Activated CD4-positive, alpha-beta T cell treated with anti-CD3 and anti-CD28 coated beads for 24 hours (primary cell): Measurements from ENCODE around the gene FGR.
A peak's percentile ranks its signal among the peaks of the same experiment; 100 is the strongest.

Experiments
- DNase-seq, 2 donors: peaks; one replicate each; pipeline ENCODE4 v3.0.0-alpha.2; 2020; ENCODE audit warnings: low read depth in 2 of 2

The FGR gene

DNA sequence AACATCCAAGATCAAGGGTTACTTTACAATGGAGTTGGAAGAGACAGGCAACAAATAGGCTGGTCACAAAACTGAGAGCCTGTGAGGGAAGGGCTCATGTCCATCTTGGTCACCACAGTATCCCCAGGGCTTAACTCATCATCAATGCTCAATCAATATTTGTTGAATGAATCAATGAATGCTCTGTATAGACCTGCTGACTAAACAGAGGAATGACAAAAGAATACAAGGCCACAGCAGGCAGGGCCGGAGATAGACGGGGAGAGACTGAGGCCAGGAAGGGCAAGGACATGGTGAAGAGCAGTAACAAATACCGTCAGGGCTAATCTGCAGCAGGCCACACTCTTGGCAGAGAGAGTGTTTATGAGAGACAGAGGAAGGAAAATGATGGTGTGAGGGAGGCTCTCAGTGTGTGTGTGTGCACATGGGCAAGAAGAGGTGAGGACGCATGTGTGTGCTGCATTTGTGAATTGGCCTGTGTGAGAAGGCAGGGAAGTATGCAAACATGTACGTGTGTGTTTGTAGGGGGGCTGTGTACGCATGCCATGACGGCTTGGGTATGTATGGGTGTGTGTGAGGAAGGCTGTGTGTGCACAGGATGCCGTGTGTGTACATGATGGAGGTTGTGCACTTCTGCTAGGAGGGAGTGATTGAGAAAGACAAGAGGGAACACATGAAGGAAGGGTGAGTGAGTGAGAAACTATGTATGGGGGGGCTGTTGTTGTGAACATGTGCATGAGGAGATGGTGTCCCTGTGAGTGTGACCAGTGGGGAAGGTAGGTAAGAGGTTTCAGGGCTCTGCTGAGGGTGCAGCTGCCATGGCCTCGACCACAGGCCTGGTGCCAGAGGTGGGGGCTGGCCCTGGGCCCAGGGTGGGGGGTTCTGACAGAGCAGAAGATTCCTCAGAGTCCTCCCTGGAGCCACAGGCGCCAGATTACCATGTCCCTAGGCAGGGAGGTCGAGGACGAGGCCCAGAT lies 46.4 kb downstream of the FGR start:
- no peak for DNase-seq

DNA sequence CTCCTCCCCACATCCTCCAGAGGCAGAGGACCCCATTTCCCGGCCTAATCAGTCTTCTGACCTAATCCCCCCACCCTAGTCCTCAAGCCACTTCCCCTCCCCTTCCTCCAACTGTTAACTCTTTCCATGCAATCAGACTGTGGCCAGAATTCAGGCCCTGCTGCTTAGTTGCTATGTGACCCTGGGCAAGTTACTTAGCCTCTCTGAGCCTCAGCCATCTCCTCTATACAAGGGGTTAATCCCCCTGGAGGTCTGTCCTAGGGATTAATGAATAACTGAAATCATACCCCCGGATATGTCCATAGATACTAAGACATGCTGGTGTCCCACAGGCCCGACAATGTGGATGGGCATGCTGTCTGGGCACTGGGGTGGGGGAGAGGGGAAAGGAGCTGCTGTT lies 49.3 kb downstream of the FGR start:
- DNase-seq = no peak

DNA sequence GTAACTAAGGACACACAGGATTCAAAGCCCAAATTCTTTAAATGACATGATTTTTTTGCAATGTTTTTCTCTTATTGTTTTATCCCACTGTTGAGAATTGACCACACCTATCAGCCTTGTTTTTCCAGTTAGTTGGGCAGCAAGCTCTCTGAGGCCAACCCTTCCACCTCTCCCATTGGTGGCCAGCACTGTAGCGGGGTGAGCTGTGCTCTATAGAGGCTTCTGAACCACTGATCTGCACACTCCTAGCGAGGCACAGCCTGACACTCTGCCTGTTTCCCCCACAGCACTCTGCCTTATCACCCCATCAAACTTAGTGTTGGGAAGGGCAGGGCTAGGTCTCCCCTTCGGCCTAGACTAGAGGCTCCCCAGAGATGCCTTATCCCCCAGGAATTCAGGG lies 50.5 kb downstream of the FGR start:
- no peak for DNase-seq

DNA sequence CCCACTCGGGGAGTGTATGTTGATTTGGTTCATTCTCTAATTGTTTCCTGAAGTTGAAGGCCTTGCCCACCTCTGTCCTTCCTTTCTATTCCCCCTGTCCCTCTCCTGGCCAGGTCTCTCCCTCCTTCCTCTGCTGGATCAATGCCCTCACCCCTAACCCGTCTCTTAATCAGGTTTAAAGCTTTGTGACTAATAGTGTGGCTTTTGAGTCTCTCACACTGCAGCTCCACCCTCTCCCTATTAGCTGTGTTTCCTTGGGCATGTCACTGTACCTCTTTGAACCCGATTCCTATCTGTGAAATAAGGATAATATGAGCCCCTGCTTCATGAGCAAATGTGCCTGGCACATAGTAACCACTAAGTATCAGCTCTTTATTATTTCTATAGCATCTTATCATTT lies 51.5 kb downstream of the FGR start:
- no peak for DNase-seq

DNA sequence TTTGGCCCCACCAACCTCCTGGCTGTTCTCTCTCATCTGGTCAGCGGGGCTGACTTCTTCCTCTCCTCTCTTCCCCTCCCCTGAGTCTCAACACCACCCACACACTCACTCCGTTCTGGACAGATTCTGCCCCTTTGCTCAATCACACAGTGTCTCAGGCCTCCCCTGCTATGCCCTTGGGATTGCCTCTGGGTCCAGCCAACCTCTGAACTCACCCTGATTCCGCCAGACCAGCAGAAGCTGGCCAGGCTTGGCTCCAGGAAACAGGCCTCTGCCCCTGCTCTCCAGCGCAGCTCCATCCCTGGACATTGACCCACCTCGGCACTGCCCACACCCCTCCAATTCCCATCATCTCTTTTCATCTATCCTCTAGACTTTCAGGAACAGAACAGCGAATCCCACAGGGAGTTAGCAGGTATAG lies 53.2 kb downstream of the FGR start:
- DNase-seq = no peak

DNA sequence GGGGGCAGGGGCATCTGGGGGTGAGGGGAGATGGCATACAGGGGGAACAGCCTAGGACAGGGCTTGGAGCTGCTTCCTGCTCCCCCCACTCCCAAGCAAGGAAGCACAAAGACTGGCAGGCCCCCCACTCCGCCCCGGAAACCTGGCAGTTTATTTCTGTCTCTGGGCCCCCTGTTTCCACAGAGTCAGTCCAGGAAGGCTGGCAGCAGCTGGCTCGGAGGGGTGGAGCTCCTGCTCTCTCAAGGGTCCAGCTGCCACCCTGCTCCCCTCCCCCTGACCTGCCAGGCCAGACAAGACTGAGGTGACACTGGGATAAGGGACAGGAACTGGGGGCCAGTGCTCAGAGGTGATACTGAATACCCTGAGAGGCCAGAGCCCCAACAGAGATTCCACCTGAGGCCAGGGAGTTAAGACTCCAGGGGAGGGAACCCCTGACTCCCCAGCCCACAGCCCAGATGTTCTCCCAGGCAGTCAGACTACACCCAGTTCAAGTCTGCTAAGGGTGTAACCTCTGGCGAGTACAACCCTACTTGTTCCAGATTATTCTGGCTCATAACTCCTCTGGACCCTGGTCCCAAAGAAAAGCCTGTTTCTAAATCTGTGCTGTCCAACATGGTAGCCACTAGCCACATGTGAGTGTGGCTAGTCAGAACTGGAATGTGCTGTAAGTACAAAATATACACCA lies 57.3 kb downstream of the FGR start:
- DNase-seq = no peak

DNA sequence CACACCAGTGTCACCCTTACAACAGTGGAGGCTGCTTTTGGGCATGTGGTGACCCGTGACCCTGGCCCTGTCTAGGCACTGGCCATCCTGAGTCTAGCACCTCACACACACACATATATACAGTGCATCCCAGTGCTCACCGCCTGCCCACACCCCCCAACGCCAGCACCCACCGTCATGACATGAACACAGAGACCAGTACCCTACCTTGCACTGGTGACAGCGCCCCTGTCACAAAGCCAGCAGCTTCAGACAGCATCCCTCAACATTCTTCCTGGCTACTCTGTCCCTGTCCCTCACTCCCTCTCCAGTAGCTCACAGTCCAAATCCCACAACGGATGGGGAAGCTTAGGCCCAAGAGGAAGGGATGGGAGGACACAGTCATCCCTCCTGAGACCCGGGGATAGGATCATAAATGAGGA lies 58.2 kb downstream of the FGR start:
- DNase-seq = no peak

DNA sequence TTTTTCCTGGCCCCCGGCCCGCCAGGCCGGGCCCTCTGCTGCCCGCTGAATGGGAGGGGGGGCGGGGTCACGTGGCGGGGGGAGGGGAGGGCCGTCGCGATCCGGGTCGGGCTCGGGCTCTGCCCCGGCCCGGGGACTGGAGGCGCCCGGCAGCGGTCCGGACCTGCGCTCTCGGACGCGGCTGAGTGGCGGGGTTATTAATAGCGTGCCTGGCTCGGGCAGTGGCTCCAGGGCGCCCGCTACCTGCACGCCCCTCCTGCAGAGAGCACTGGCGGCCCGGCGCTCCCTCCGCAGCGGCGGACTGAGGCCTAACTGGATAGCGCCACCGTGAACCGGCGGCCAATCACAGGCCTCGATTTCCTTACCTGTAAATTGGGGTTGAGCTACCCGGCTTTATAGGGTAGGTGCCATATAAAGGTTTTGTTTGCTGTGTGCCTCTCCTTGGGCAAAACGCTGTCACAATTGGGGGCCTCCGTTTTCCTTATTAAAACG lies 59.1 kb downstream of the FGR start:
- DNase-seq = no peak

DNA sequence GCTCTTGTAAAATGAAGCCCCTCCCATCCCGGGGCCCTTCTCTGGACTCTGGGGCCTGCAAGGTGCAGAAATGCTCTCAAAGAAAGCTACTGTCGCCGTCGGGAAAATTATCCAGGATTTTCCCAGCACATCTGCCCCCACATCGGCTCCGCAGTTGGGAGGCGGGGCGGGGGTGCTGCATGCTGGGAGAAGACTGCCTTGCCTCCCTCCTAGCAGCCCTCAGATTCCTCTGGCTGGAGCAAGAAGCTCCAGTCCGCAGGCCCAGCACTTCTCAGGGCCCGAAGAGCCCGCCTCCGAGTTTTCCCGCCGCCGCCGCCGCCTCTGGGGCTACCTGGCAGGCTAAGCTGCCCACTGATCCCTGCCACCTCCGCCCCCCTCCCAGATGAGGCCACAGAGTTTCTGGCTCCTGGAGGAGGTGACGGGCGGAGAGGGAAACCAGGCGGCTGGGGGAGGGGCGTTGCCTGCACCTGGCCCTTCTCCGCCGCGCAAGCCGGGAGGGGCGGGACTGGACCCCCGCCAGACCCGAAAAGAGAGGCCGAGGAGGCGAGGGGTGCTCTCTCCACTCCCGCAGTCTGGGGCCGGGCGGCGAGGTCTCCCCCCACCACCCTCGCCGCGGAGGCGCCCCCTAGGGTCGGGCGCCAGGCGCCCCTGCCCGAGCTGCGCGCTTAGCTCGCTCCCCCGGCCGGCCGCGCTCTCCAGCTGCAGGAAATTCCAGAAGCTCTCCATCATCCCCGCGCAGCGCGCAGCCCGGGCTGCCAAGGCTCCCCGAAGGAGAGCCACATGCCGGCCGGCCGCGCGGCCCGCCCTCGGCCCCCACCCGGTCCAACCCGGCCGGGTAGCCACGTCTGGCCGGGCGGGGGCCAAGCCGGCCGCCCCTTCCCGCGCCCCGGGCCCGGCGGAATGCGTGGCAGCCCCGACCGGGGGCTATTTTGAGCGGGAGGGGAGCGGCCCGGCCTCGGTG lies 59.8 kb downstream of the FGR start:
- DNase-seq = no peak

DNA sequence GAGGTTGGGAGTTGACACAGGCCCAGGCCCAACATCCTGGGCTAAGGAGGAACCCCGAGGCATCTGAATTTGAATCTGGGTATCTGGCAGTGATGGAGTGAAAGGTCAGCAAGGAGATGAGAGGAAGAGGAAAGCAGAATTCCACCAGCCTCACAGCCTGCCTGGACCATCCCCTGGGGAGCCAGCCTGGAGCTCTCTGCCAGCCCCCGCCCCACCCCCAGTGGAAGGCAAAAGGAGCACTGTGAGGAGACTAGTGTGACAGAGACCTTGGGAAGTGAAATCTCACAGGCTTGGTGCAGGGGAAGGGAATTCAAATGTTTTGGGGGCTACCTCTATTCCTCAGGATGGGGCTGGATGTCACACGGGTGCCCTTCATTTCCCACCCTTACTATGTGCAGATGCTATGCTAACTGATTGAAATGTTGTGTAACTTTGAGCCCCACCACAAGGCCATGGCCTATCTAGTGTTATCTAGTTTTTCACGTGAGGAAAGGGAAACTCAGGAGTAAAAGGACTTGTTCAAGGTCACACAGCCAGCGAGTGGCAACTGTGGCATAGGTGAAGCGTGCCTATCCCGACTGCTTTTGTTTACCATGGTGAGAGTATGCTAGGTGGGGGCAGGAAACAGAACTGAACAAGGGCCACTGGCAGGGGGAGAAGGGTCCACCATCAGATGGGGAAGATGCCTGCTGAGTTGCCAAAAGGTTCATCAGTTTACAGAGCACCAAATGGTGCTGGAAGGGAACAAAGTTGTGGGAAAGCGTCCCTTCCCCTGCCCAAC lies 60.8 kb downstream of the FGR start:
- DNase-seq = no peak

DNA sequence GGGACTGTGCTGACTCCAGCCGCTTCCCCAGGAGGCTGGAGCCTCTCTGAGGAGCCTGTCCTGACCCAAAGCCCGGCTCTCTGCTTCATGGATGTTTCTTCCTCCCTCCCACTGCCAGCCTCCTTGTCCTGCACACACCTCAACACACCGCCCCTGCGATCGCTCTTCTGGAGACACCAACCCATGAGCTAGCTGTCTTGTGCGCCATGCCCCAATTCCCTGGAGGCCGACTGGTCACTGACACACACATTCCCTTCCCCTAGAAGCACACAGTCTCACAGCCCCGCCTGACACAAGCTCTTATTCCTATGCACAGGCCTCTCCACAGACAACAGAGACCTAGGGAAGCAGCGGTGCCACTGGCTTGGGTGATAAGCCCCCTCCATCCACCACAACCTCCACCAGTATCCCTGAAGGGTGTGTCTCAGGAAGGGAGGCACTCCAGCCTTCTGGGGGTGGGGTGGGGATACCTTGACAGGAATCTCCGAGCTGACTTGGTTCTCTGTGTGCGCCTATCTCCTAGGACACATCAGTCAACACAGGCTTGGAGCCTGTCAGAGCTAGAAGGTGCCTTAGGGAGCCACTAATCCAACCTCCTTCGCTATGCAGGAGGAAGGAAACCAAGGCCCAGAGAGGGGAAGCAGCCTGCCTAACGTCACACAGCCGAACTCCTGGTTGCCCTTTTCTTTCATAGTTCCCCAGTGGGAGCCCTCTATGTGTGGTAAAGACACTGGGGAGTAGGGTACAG lies 62.1 kb downstream of the FGR start:
- no peak for DNase-seq

DNA sequence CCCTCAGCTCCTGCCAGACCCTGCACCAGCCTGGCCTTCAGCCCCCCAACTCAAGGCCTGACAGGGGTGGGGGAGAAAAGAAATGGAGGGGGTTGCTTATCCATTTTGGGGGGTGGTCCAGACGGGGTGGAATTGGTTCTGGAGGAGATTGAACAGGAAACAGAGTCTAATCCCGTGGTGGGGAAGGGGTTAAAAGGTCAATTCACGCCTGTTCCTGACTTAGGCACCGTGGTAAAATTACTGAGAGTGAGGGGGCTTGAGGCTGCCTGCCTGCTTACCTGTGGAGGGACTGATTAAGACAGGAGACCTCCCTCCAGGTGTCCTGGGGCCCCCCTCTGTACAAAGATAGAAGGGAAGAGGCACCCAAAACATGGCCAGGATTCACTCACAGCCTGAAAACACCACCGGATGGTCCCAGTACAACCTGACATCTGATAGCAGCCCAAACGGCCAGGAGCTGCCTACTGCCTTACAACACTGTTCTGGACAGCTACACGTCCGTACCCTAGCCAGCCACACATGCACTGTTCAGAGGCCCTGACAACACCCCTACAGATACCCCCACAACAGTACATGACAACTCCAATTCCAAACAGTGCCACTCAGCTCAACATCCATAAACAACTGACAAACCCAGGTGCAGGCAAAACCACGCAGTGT lies 62.8 kb downstream of the FGR start:
- DNase-seq = no peak

DNA sequence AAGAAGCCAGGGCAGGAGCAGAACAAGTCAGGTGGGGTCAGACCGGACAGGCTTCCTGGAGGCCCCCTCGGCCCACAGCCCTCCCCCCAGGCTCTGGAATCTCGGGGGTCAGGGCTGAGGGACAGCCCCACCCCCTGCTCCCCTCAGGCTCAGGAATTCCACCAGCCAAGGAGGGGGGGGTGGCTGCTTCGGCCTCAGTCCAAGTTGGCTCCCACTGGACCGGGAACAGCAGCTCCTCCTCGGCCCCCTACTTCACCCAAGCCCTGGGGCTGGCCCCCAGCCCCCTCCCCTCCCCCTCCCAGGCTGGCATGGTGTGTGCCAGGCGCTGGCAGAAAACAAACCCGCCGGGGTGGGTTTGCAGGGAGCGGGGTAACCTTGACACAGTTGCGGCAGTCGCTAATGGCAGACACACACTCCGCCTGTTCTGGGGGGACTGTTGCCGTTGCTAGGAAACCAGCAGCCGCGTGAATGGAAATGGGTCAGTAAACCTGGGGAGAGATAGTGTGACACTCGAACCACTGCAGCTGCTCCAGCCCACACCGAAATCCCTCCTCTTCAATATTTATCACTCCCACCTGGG lies 63.5 kb downstream of the FGR start:
- no peak for DNase-seq

DNA sequence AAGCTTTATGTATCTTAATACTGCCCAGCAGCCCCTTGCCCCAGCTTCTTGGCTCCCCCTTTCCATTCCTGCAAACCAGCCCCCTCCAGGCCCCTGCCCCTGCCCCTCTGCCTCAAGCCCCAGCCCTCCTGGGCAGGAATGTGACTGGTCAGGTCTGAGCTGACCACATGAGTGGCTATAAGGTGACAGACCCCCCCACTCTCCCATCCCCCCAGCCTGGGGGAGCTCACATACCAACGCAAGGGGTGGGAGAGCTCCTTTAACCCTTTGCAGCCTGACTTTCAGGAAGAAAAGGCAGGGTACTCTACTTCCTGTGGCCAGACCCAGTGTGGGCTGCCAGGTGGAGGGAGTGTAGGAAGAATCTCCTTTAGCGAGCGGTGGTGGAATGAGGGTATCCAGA lies 64.2 kb downstream of the FGR start:
- DNase-seq = no peak

DNA sequence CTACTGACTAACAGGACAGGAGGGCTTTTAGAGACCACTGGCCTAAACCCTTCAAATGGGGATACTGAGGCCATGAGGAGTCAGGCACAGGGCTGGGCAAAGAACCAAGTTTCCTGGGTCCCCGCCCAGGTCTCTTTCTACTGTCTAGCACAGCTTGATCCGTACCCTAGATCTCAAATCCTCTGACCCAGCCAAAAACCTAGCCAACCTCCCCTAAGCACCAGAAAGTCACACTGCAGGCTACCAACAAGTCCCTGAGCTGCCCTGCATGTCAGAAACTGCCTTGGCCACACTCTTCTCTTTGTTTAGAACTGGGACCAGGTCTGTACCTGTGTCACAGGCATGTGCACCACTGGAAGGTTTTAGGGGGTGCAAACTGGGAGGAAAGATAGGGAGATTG lies 64.6 kb downstream of the FGR start:
- no peak for DNase-seq

DNA sequence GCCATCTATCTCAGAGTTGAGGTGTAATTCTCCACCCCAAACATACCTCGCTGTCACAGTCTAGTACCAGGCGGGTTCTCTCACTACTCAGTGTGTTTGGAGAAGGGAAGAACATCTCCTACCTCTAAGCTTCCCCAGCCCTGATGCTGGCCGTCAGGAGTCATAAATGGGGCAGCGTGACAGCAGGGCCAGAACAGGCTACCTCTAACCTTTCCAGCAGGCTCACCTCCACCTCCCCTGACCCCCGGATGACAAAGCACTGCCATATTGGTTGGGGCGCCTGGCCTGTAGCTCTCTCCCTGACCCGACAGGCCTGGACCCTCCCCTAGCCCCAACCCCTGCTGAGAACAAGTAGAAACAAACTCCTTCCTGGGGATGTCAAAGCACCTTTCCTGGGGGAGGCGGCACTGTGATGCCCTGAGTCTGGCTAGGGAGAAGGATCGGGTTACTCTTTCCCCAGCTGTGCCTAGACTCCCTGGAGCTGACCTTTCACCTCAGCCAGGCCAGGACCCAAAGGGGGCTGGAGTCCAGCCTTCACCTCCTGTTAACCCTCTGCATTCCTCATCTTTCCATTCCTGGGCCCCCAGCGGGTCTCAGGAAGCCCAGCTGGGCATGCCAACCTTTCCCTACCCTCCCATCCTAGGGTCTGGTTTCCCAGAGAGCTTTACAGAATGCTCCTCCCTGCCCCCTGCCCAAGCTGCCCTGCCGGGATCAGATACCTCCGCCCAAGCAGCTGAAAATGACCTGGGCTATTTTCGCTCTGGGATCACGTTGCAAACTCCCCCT lies 65.3 kb downstream of the FGR start:
- no peak for DNase-seq

DNA sequence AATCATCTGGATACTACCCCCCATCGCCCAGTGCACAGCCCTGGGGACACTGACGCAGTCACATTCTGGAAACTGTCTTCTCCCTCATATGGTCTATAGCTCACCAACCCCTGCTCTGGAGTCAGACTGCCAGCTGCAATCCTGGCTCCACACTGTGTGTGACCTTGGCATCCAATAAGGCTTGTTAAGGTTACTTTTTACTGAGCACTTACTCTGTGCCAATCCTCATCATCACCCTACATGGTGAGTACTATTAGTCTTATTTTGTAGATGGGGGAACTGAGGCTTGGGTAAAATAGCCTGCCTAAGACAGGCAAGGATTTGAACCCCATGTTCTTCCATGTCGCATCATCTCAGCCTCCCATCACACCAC lies 65.9 kb downstream of the FGR start:
- no peak for DNase-seq

DNA sequence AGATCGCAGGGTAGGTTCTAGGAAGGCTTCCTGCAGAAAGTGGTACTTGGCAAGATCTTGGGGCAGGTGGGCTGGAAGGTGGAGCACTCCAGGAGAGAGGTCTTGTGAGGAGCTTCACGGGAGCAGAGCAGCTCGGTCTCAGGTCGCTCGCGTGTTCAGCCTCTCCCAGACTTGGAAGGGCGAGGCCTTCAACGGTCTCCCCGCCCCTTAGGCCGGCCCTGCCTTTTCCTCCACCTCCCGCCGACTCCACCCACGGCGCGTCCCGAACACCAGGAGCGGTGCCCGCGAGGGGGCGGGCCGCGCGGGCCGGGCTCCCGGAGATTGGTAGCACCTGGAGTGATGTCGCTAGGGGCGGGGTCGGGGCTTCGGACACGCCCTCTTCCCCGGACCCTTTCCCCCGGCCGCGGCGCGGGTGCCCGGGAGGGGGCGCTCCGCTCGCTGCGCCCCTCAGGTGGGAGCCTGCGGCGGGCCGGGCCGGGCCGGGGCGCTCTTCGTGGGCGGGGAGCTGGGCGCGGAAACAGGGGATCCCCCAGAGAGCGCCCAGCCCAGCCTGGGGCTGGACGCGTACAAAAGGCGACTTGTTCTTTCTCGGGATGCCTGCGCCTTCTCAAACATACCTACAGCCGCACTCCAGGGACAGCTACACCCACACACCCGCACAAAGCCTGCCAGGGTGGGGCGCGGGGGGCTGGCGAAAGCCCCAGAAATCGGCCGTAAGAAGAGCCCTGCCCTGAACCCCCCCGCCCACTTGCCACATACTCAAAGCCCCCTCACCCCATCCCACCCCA lies 66.5 kb downstream of the FGR start:
- DNase-seq = peak; percentile 89 to 92
